HG02588 (cell line): ENCODE results near the gene HESX1.

ENCODE experiments used
- ATAC-seq: cut with Tn5 transposase; IDR thresholded peaks from one replicate; pipeline ENCODE4 v1.9.1; 2021; ENCODE audit warnings: mild to moderate bottlenecking, moderate library complexity; ENCODE audit not compliant: unreplicated experiment

The HESX1 gene

GRCh38 chr3:57199895-57200297 is at the start of gene HESX1:
HESX1 (minus strand) TSS chr3:57199978; CDS start chr3:57199918, 60 bp downstream.
- no peak for ATAC-seq

- no peak for ATAC-seq
Measured at GRCh38 chr3:57244946-57245345, 45.2 kb upstream of the HESX1 start.

GRCh38 chr3:57234613-57235575 is 35.1 kb upstream of the HESX1 start:
- no peak for ATAC-seq

DNA sequence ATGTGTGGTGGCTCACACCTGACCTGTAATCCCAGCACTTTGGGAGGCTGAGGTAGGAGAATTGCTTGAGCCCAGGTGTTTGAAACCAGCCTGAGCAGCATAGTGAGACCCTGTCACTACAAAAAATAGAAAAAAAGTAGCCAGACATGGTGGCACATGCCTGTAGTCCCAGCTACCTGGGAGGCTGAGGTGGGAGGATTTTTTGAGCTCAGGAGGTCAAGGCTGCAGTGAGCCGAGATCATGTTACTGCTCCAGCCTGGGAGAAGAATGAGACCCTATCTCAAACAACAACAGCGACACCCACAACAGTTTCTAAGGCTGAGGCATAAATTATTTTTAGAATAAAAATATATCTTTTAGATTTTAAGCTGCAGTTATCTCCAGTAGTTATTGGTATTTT is 34.0 kb upstream of the HESX1 start:
- ATAC-seq = no peak

DNA sequence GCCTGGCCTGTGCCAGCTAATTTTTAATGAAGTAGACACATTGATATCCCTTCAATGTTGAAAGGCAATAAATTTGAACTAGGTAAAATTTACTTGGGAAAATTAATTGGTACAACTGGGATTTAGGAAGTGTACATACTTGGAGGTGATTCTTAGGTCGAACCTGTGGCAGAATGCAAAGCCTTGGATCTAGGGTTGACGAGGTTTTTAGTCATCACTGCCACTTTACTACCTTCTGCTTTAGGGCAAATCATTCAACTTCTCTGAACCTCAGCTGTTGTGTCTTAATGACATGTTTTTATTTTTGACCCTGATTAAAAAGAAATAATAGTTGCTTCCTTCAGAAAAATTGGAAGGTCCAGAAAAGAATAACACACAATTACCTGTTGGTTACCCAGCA is 30.2 kb upstream of the HESX1 start:
- no peak for ATAC-seq

DNA sequence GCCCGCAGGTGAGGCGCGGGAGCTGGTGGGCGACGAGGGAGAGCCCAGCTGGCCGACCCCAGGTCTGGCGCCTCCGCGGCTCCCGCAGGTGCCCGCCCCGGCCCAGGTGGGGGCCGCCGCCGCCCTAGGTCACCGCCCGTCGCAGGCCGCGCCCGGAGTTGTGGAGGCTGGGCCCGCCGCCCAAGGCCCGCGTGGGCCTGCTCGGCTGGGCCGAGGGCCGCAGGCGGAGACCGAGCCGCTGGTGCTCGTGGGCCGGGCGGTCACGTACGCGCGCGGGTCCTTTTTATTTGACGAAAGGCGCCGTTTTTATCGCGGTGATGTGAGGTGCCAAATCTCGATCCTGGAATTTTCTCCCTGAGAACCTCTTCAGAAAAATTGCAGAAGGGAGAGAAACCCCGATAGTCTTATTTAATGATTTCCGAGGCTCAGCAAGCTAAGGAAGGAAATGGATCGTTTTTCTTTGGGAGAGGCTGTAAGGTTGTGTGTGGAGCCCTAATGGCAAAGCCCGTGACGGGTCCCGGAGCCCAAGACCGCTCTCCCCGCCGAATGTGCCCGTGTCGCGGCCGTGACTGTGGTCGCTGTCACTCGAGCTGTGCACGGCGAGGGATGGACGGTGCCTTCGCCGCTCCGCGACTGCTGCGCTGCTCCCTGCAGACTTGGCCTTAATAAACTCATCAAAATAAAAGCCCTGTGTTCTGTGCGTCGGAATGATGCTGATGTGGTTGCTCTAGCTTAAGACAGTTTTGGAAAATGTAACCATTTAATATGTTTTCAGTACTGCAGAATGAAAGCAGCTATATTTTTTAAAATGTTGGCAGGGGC is 28.4 kb upstream of the HESX1 start:
- ATAC-seq = peak; percentile 42

DNA sequence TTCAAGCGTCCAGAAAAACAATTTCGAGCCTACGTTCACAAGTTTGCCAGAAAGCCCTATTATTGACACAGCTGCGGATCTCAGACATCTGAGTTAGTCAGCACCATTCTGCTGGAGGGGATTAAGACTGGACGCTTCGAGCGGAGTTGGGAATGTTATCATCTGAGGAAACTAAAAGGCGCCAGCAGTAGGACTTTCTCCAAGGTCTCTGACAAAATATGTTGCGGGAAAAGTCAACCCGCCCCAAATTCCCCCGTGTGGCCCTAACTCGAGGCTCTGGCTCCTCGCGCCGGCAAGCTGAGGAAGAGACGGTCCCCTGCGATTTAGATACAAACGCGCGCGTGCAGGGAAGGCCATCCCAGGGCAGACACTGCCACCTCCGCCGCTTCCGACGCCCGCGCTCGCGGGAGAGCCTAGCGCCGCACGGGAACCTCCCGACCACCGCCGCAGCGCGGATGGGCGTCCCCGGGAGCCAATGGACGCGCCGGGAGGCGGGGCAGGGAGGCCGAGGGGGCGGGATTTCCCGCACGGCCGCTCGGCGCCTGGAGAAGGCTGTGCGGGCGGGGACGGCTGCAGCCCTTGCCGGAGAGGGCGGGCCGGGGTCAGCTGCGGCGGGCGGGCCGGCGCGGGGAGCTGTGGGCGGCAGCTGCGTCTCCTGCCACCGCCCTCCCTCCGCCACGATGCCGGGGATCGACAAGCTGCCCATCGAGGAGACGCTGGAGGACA is 27.6 kb upstream of the HESX1 start, which contains the start of gene APPL1:
Gene APPL1, plus strand, starts transcription at position 526 of the 726 bp plus-strand sequence. Its CDS starts 155 bp downstream, at position 681.
- peak; percentile 96 for ATAC-seq

DNA sequence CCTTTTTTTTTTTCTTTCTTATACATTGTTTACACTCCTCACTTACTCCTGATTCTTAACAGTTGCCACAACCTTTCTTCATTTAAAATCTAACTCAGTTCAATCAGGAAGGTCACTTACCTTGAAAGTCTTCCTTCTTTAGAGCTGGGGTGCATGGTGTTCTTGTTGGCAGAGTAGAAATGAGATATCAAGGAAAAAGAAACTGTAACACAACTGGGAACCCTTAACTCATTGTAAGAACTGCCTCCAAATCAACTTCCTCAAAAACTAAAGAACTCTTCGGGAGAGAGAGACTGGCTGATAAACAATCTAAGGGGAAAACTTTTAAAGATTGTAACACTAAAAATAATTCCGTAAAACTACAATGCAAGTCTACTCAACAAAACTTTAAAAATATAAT is 26.4 kb upstream of the HESX1 start:
- no peak for ATAC-seq

- no peak for ATAC-seq
Measured at GRCh38 chr3:57224856-57225255, 25.1 kb upstream of the HESX1 start.

DNA sequence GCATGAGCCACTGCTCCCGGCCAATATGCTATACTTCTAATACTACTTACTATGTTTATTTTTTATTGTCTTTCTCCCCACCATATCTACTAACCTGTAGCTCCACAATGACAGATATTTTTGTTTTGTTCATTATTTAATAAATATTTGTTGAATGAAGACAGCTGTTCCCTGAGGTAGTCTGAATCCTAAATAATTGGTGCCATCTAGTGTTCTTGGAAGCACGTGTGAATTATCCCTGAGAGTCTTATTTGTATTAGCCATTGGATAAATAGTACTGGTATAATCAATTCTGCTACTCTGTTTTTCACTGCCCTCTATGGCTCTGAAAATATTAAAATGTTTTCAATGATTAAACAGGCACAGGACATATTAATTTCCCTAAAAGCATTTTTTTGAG is 22.1 kb upstream of the HESX1 start:
- ATAC-seq = no peak

GRCh38 chr3:57206423-57206822 is 6.6 kb upstream of the HESX1 start:
- ATAC-seq = no peak

DNA sequence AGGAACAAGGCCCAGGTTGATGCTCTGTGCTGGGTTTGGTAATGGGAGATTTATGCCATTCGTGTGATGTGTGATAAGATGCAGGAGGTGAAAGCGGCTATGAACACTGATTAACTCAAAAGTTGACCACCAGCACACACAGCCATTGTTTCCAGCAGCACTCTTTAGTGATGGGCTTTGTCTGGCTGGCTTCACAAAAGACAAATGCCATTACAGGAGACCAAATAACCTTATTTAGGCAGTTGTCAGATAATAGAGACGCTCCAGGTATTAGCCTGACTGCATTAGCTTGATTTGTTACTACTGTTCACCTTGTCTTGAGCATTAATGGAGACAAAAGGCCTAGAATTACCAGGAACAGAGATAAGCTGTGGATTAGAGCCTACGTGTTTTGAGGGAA is 5.1 kb downstream of the HESX1 start:
- no peak for ATAC-seq

GRCh38 chr3:57192028-57192427 is 7.8 kb downstream of the HESX1 start:
- ATAC-seq = no peak

- no peak for ATAC-seq
Measured at GRCh38 chr3:57184526-57184925, 15.3 kb downstream of the HESX1 start.

GRCh38 chr3:57179580-57180410 is 20.0 kb downstream of the HESX1 start:
- ATAC-seq = no peak

DNA sequence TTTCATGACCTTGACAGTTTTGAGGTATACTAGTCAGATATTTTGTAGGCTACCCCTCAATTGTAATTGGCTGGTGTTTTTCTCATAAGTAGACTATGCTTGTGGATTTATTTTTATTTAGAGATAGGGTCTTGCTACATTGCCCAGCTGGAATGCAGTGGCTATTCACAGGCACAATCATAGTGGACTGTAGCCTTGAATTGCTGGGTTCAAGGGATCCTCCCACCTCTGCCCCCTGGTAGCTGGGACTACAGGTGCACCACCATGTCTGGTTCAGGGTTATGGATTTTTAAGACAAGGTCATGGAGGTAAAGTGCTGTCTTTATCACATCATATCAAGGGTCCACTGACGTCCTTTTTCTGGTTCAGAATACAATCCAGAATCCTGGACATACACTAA is 23.7 kb downstream of the HESX1 start:
- no peak for ATAC-seq

DNA sequence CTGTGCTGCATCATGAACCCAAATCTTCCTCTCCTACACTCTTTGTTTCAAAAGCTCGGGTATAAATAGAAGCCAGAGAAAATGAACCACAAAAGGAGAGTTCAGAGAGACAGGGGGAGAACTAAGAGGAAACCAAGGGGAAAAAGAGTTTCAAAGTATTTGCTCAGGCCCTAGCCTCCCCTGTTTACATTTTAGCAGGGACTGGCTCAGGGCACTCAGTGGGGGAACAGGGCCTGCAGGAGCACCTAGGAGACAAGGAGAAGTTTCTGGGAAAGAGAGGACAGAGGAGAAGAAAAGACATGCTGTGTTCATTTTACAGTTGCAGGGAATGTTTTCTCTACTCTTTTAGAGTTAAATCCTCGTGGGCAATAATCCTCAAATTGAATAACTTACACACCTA is 26.1 kb downstream of the HESX1 start:
- ATAC-seq = no peak

GRCh38 chr3:57170946-57171345 is 28.8 kb downstream of the HESX1 start:
- no peak for ATAC-seq

- peak; percentile 73 for ATAC-seq
Measured at GRCh38 chr3:57169872-57170623, 29.7 kb downstream of the HESX1 start.
